Adrenal gland (tissue), 5 donors: ENCODE results near the gene ANP32A.

ENCODE experiments used
- POLR2A ChIP-seq, 2 donors: fragments of 450-650 bp; IDR thresholded peaks; one replicate each; pipeline ENCODE4 v1.6.1; 2017; ENCODE audit warnings: antibody characterized with exemption in 2 of 2, mild to moderate bottlenecking in 2 of 2, moderate library complexity in 1 of 2
- TF ChIP-seq, protein P1 (sequence below), 6 experiments: fragments of 450-650 bp in 4 of 6; fragments of 200-600 bp in 2 of 6; sonication (generic) in 1 of 6; IDR thresholded peaks; 1 replicate in 5 of 6; 2 replicates in 1 of 6; pipeline versions ENCODE4 v1.5.1 to v1.8.0; 2016 to 2021; ENCODE audit warnings: antibody characterized with exemption in 6 of 6, mild to moderate bottlenecking in 2 of 6, moderate library complexity in 1 of 6
- donor health status: DM: no; HTN: no; CAD: no.

DNA sequence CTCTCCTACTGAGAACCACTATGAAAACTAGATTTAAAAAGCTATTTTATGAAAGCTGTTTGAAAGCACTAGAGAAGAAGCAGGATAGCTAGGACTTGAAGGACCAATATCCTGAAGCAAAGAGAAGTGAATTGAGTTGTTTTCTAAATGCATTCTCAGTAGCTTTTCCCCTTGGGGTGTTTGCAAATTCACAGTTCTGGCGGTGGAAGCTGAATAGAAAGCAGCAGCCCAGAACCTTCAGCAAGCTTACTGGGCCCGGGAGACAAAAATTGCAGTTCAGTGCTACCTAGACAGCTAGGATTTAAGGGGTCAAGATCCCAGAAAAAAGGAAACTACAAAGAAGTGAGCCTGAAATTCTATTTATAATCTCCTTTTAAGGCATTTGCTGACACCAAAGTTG is 31.3 kb upstream of the ANP32A start:
- no peak for TF ChIP-seq POLR2A (IDR thresholded peaks at IDR 0.05)
- TF ChIP-seq, protein P1, sequence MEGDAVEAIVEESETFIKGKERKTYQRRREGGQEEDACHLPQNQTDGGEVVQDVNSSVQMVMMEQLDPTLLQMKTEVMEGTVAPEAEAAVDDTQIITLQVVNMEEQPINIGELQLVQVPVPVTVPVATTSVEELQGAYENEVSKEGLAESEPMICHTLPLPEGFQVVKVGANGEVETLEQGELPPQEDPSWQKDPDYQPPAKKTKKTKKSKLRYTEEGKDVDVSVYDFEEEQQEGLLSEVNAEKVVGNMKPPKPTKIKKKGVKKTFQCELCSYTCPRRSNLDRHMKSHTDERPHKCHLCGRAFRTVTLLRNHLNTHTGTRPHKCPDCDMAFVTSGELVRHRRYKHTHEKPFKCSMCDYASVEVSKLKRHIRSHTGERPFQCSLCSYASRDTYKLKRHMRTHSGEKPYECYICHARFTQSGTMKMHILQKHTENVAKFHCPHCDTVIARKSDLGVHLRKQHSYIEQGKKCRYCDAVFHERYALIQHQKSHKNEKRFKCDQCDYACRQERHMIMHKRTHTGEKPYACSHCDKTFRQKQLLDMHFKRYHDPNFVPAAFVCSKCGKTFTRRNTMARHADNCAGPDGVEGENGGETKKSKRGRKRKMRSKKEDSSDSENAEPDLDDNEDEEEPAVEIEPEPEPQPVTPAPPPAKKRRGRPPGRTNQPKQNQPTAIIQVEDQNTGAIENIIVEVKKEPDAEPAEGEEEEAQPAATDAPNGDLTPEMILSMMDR (IDR thresholded peaks at IDR 0.05), result no peak
